GM21367 (cell line): ENCODE results near the gene TCP1.
"Not testable (repeated sequence)": the region's sequence is repeated elsewhere in the genome, so short reads cannot be mapped to it uniquely, and the experiment has no call there.

Source experiments
- ATAC-seq: cut with Tn5 transposase; IDR thresholded peaks from one replicate; pipeline ENCODE4 v1.9.1; 2021; ENCODE audit not compliant: unreplicated experiment

The TCP1 gene

GRCh38 chr6:159778131-159778530 is 11.3 kb downstream of the TCP1 start:
- ATAC-seq = no peak

GRCh38 chr6:159777240-159777904 is 12.0 kb downstream of the TCP1 start:
- ATAC-seq = no peak

GRCh38 chr6:159772196-159772595 is 17.2 kb downstream of the TCP1 start:
- no peak for ATAC-seq

- no peak for ATAC-seq
These were observed 19.9 kb downstream of the TCP1 start for GRCh38 chr6:159769470-159769869.

GRCh38 chr6:159766906-159767305 is 22.5 kb downstream of the TCP1 start:
- ATAC-seq = no peak

- peak; percentile 6 for ATAC-seq
These were observed 26.6 kb downstream of the TCP1 start for GRCh38 chr6:159762681-159763293.

GRCh38 chr6:159761873-159762680 is 27.3 kb downstream of the TCP1 start, which contains the start of gene ACAT2:
ACAT2 (plus strand) TSS chr6:159762045; CDS start chr6:159762088, 43 bp downstream.
- peak; percentile 95 for ATAC-seq

GRCh38 chr6:159761129-159761872 is 28.1 kb downstream of the TCP1 start:
- ATAC-seq = peak; percentile 0

GRCh38 chr6:159760602-159761057 is 28.8 kb downstream of the TCP1 start:
- no peak for ATAC-seq

GRCh38 chr6:159759645-159760044 is 29.8 kb downstream of the TCP1 start:
- no peak for ATAC-seq

- ATAC-seq = no peak
These were observed 31.1 kb downstream of the TCP1 start for GRCh38 chr6:159758031-159759001.

- no peak for ATAC-seq
These were observed 32.9 kb downstream of the TCP1 start for GRCh38 chr6:159756508-159756907.

- no peak for ATAC-seq
These were observed 34.2 kb downstream of the TCP1 start for GRCh38 chr6:159754959-159755914.

- ATAC-seq = no peak
These were observed 35.0 kb downstream of the TCP1 start for GRCh38 chr6:159754401-159754800.

GRCh38 chr6:159753081-159753872 is 36.1 kb downstream of the TCP1 start:
- ATAC-seq = no peak

- no peak for ATAC-seq
These were observed 38.0 kb downstream of the TCP1 start for GRCh38 chr6:159751448-159751847.

GRCh38 chr6:159748127-159748526 is 41.3 kb downstream of the TCP1 start:
- not testable (repeated sequence) for ATAC-seq

GRCh38 chr6:159746759-159747158 is 42.6 kb downstream of the TCP1 start:
- no peak for ATAC-seq
